ENCODE data around the gene RACK1.

RACK1 gene

GRCh38 chr5:181222630-181223057 lies 21.1 kb downstream of the RACK1 start:
- H3K27ac ChIP-seq (replicated peaks; ENCODE audit: low read length) = peak overlapping the region; percentile 73
- no peak overlapping the region for H4K91ac ChIP-seq (ENCODE audit: low read depth, low read length, poor library complexity)
- DNase-seq (ENCODE audit: low spot score) = no peak
- no peaks in the 10 kb centered on the region for H3K27me3 ChIP-seq (ENCODE audit: control insufficient read depth in 3 of 3, insufficient read depth in 3 of 3, low read depth in 1 of 3, low read length in 3 of 3)
- H3K4ac ChIP-seq (ENCODE audit: low read length) = no peak overlapping the region
- H3K14ac ChIP-seq (ENCODE audit: low read length) = no peak overlapping the region
- H3K4me1 ChIP-seq (ENCODE audit: control insufficient read depth in 2 of 2, insufficient read depth in 1 of 2, low read depth in 1 of 2, low read length in 2 of 2) = peaks cover 6 to 13% of the 10 kb centered on the region in 2 donors
- peak overlapping the region; percentile 71 for H3K9ac ChIP-seq (ENCODE audit: low read depth, low read length, poor library complexity)
- H2BK5ac ChIP-seq (ENCODE audit: low read length) = no peak overlapping the region
- peaks cover 7% of the 10 kb centered on the region for H3K79me1 ChIP-seq (ENCODE audit: low read depth, low read length)
- no peaks in the 10 kb centered on the region for H3K9me3 ChIP-seq (replicated peaks in 1 of 2; ENCODE audit: control insufficient read depth in 2 of 2, insufficient read depth in 1 of 2, low read depth in 1 of 2, low read length in 2 of 2)
- no peak overlapping the region for H3K18ac ChIP-seq (ENCODE audit: low read length)
- WGBS, 2 donors (ENCODE audit: extremely low coverage in 2 of 2, insufficient read length in 2 of 2, insufficient replicate concordance in 1 of 2) = no CpG with 5 or more reads among the region's 18 CpGs
- peak overlapping the region; percentile 98 for H3K23ac ChIP-seq (ENCODE audit: low read depth, low read length, poor library complexity)
- H2BK12ac ChIP-seq (ENCODE audit: low read length) = no peak overlapping the region
- peak overlapping the region; percentile 62 for H3K4me2 ChIP-seq (ENCODE audit: insufficient read depth, low read length, poor library complexity, severe bottlenecking)
- H2BK120ac ChIP-seq (ENCODE audit: low read depth, low read length) = no peak overlapping the region
- H3K4me3 ChIP-seq (ENCODE audit: low read length in 2 of 2) = peak overlapping the region; percentile 91 to 96
- H2BK15ac ChIP-seq (ENCODE audit: low read length) = no peak overlapping the region
- no peak overlapping the region for H2AK5ac ChIP-seq (ENCODE audit: low read depth, low read length)
- H4K8ac ChIP-seq (ENCODE audit: low read depth, low read length) = no peak overlapping the region
- H2AFZ ChIP-seq (ENCODE audit: low read length) = peak overlapping the region; percentile 96
- H3K36me3 ChIP-seq (replicated peaks in 1 of 2; ENCODE audit: control insufficient read depth in 2 of 2, insufficient read depth in 2 of 2, low read length in 2 of 2) = peaks cover 7 to 29% of the 10 kb centered on the region in 2 donors

GRCh38 chr5:181221792-181222629 lies 21.7 kb downstream of the RACK1 start:
- H3K27ac ChIP-seq (replicated peaks; ENCODE audit: low read length) = peak overlapping the region; percentile 82
- no peak overlapping the region for H3K4ac ChIP-seq (ENCODE audit: low read length)
- DNase-seq (ENCODE audit: low spot score) = peak; percentile 97
- no peak overlapping the region for H4K8ac ChIP-seq (ENCODE audit: low read depth, low read length)
- no peaks in the 10 kb centered on the region for H3K27me3 ChIP-seq (ENCODE audit: control insufficient read depth in 3 of 3, insufficient read depth in 3 of 3, low read depth in 1 of 3, low read length in 3 of 3)
- H3K4me2 ChIP-seq (ENCODE audit: insufficient read depth, low read length, poor library complexity, severe bottlenecking) = peak overlapping the region; percentile 70
- H2BK5ac ChIP-seq (ENCODE audit: low read length) = no peak overlapping the region
- WGBS, 2 donors (ENCODE audit: extremely low coverage in 2 of 2, insufficient read length in 2 of 2, insufficient replicate concordance in 1 of 2) = no CpG with 5 or more reads among the region's 50 CpGs
- peak overlapping the region; percentile 96 for H2AFZ ChIP-seq (ENCODE audit: low read length)
- peaks cover 7 to 24% of the 10 kb centered on the region in 2 donors for H3K36me3 ChIP-seq (replicated peaks in 1 of 2; ENCODE audit: control insufficient read depth in 2 of 2, insufficient read depth in 2 of 2, low read length in 2 of 2)
- H3K9ac ChIP-seq (ENCODE audit: low read depth, low read length, poor library complexity) = peak overlapping the region; percentile 71
- peaks cover 6 to 13% of the 10 kb centered on the region in 2 donors for H3K4me1 ChIP-seq (ENCODE audit: control insufficient read depth in 2 of 2, insufficient read depth in 1 of 2, low read depth in 1 of 2, low read length in 2 of 2)
- H2BK120ac ChIP-seq (ENCODE audit: low read depth, low read length) = no peak overlapping the region
- peaks cover 7% of the 10 kb centered on the region for H3K79me1 ChIP-seq (ENCODE audit: low read depth, low read length)
- H3K23ac ChIP-seq (ENCODE audit: low read depth, low read length, poor library complexity) = no peak overlapping the region
- H3K9me3 ChIP-seq (replicated peaks in 1 of 2; ENCODE audit: control insufficient read depth in 2 of 2, insufficient read depth in 1 of 2, low read depth in 1 of 2, low read length in 2 of 2) = no peaks in the 10 kb centered on the region
- H4K91ac ChIP-seq (ENCODE audit: low read depth, low read length, poor library complexity) = no peak overlapping the region
- H2BK15ac ChIP-seq (ENCODE audit: low read length) = no peak overlapping the region
- no peak overlapping the region for H2AK5ac ChIP-seq (ENCODE audit: low read depth, low read length)
- H2BK12ac ChIP-seq (ENCODE audit: low read length) = no peak overlapping the region
- peak overlapping the region; percentile 89 to 96 for H3K4me3 ChIP-seq (ENCODE audit: low read length in 2 of 2)
- H3K18ac ChIP-seq (ENCODE audit: low read length) = no peak overlapping the region
- no peak overlapping the region for H3K14ac ChIP-seq (ENCODE audit: low read length)

GRCh38 chr5:181221105-181221791 lies 22.5 kb downstream of the RACK1 start:
- H3K4ac ChIP-seq (ENCODE audit: low read length) = no peak overlapping the region
- peaks cover 5 to 17% of the 10 kb centered on the region in 2 donors for H3K36me3 ChIP-seq (replicated peaks in 1 of 2; ENCODE audit: control insufficient read depth in 2 of 2, insufficient read depth in 2 of 2, low read length in 2 of 2)
- H2BK5ac ChIP-seq (ENCODE audit: low read length) = no peak overlapping the region
- peak overlapping the region; percentile 40 for H3K4me2 ChIP-seq (ENCODE audit: insufficient read depth, low read length, poor library complexity, severe bottlenecking)
- peak; percentile 23 for DNase-seq (ENCODE audit: low spot score)
- H4K91ac ChIP-seq (ENCODE audit: low read depth, low read length, poor library complexity) = no peak overlapping the region
- peak overlapping the region; percentile 68 to 96 for H3K4me3 ChIP-seq (ENCODE audit: low read length in 2 of 2)
- H2AFZ ChIP-seq (ENCODE audit: low read length) = peak overlapping the region; percentile 53
- no peak overlapping the region for H3K9ac ChIP-seq (ENCODE audit: low read depth, low read length, poor library complexity)
- no peak overlapping the region for H2AK5ac ChIP-seq (ENCODE audit: low read depth, low read length)
- peaks cover 0 to 6% (median 0%) of the 10 kb centered on the region in 3 experiments for H3K27me3 ChIP-seq (ENCODE audit: control insufficient read depth in 3 of 3, insufficient read depth in 3 of 3, low read depth in 1 of 3, low read length in 3 of 3)
- H3K9me3 ChIP-seq (replicated peaks in 1 of 2; ENCODE audit: control insufficient read depth in 2 of 2, insufficient read depth in 1 of 2, low read depth in 1 of 2, low read length in 2 of 2) = no peaks in the 10 kb centered on the region
- H3K23ac ChIP-seq (ENCODE audit: low read depth, low read length, poor library complexity) = no peak overlapping the region
- H2BK12ac ChIP-seq (ENCODE audit: low read length) = no peak overlapping the region
- H3K79me1 ChIP-seq (ENCODE audit: low read depth, low read length) = peaks cover 5% of the 10 kb centered on the region
- H3K27ac ChIP-seq (replicated peaks; ENCODE audit: low read length) = peak overlapping the region; percentile 41
- H3K14ac ChIP-seq (ENCODE audit: low read length) = no peak overlapping the region
- H3K4me1 ChIP-seq (ENCODE audit: control insufficient read depth in 2 of 2, insufficient read depth in 1 of 2, low read depth in 1 of 2, low read length in 2 of 2) = peaks cover 6 to 13% of the 10 kb centered on the region in 2 donors
- no peak overlapping the region for H3K18ac ChIP-seq (ENCODE audit: low read length)
- H2BK15ac ChIP-seq (ENCODE audit: low read length) = no peak overlapping the region
- H2BK120ac ChIP-seq (ENCODE audit: low read depth, low read length) = no peak overlapping the region
- H4K8ac ChIP-seq (ENCODE audit: low read depth, low read length) = no peak overlapping the region
- no CpG with 5 or more reads among the region's 27 CpGs for WGBS, 2 donors (ENCODE audit: extremely low coverage in 2 of 2, insufficient read length in 2 of 2, insufficient replicate concordance in 1 of 2)

GRCh38 chr5:181220178-181220515 lies 23.6 kb downstream of the RACK1 start:
- Histone ChIP-seq H3K4ac (ENCODE audit: low read length) (no peak overlapping the region), H2AFZ (ENCODE audit: low read length) (no peak overlapping the region), H3K4me1 (ENCODE audit: control insufficient read depth in 2 of 2, insufficient read depth in 1 of 2, low read depth in 1 of 2, low read length in 2 of 2) (peaks cover 6 to 13% of the 10 kb centered on the region in 2 donors), H3K4me2 (ENCODE audit: insufficient read depth, low read length, poor library complexity, severe bottlenecking) (no peak overlapping the region), H3K27ac (replicated peaks; ENCODE audit: low read length) (no peak overlapping the region), H3K4me3 (ENCODE audit: low read length in 2 of 2) (no peak overlapping the region), H4K91ac (ENCODE audit: low read depth, low read length, poor library complexity) (no peak overlapping the region), H2BK5ac (ENCODE audit: low read length) (no peak overlapping the region), H3K14ac (ENCODE audit: low read length) (no peak overlapping the region), H3K23ac (ENCODE audit: low read depth, low read length, poor library complexity) (no peak overlapping the region), H3K36me3 (replicated peaks in 1 of 2; ENCODE audit: control insufficient read depth in 2 of 2, insufficient read depth in 2 of 2, low read length in 2 of 2) (peaks cover 5 to 8% of the 10 kb centered on the region in 2 donors), H3K9ac (ENCODE audit: low read depth, low read length, poor library complexity) (no peak overlapping the region), H3K9me3 (replicated peaks in 1 of 2; ENCODE audit: control insufficient read depth in 2 of 2, insufficient read depth in 1 of 2, low read depth in 1 of 2, low read length in 2 of 2) (no peaks in the 10 kb centered on the region), H2BK15ac (ENCODE audit: low read length) (no peak overlapping the region), H3K79me1 (ENCODE audit: low read depth, low read length) (peaks cover 5% of the 10 kb centered on the region), H3K27me3 (ENCODE audit: control insufficient read depth in 3 of 3, insufficient read depth in 3 of 3, low read depth in 1 of 3, low read length in 3 of 3) (peaks cover 0 to 10% (median 0%) of the 10 kb centered on the region in 3 experiments), H4K8ac (ENCODE audit: low read depth, low read length) (no peak overlapping the region), H2BK12ac (ENCODE audit: low read length) (no peak overlapping the region), H3K18ac (ENCODE audit: low read length) (no peak overlapping the region), H2BK120ac (ENCODE audit: low read depth, low read length) (no peak overlapping the region), H2AK5ac (ENCODE audit: low read depth, low read length) (no peak overlapping the region)
- no peak for DNase-seq (ENCODE audit: low spot score)
- no CpG with 5 or more reads among the region's 10 CpGs for WGBS, 2 donors (ENCODE audit: extremely low coverage in 2 of 2, insufficient read length in 2 of 2, insufficient replicate concordance in 1 of 2)

Measured in neuronal stem cell (in vitro differentiated cells).